Dedifferentiated amniotic fluid mesenchymal stem cell (primary cell): Measurements from ENCODE around the gene USP20.

Source experiments
- DNase-seq: peaks from one replicate; pipeline ENCODE4 v3.0.0-alpha.2; 2016; ENCODE audit errors: extremely low spot score

Gene USP20

DNA sequence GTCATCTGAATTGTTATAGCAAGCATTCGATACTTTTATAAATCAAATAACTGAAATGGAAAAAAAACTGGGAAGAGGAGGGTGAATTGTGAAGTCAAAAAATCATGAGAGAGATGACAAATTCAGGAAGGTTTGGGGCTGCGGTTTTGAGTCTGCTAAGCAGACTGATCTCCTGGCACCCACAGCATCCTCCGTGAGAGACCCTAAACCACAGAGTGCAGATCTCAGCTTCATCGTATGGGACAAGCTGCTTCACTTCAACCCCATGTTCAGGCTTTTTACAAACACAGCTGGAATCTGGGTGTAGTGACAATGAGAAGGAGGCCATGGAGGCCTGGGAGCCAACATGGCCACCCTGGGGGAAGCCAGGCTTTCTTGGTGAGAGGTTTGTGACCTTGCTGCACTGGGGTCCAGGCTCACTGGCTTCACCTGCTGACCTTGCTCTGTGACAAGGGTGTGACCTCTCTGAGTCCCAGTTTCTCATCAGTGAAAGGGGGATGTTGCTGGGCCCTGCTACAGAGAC, 19.4 kb downstream of the USP20 start:
- no peak for DNase-seq

- no peak for DNase-seq
Observed at GRCh38 chr9:129857207-129857606, 21.9 kb downstream of the USP20 start.

- DNase-seq: no peak
Observed at GRCh38 chr9:129858167-129858962, 23.1 kb downstream of the USP20 start.

GRCh38 chr9:129860653-129861446, 25.6 kb downstream of the USP20 start:
- DNase-seq: no peak

GRCh38 chr9:129861447-129861827, 26.2 kb downstream of the USP20 start:
- DNase-seq: no peak

DNA sequence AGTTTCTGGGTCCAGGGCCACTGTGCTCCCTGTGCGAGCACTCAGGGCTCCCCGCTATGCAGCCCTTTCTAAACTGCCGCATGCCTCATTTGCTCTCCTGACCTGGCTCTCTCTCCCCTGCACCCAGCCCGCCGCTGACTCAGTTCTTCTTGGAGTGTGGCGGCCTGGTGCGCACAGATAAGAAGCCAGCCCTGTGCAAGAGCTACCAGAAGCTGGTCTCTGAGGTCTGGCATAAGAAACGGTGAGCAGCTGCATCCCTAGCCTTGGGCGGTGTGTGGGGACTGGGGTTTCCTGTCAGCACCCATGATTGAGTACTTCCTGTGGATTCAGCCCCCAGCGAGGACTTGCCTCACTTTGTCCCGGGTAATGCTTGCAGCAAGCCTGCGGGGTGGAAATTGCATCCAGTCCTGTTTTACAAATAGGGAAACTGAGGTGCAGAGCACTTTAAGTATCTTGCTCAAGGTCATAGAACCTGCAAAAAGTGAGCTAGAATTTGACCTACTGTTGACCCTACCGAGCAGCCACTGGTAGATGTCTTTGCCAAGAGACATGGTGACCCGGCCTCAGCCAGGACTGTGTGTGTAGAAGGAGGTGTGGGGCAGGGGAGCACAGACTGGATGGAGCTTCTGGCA, 27.9 kb downstream of the USP20 start:
- no peak for DNase-seq

GRCh38 chr9:129864991-129865647, 29.9 kb downstream of the USP20 start:
- no peak for DNase-seq

GRCh38 chr9:129865668-129866320, 30.5 kb downstream of the USP20 start:
- DNase-seq: no peak

- no peak for DNase-seq
Observed at GRCh38 chr9:129866394-129867135, 31.3 kb downstream of the USP20 start.

DNA sequence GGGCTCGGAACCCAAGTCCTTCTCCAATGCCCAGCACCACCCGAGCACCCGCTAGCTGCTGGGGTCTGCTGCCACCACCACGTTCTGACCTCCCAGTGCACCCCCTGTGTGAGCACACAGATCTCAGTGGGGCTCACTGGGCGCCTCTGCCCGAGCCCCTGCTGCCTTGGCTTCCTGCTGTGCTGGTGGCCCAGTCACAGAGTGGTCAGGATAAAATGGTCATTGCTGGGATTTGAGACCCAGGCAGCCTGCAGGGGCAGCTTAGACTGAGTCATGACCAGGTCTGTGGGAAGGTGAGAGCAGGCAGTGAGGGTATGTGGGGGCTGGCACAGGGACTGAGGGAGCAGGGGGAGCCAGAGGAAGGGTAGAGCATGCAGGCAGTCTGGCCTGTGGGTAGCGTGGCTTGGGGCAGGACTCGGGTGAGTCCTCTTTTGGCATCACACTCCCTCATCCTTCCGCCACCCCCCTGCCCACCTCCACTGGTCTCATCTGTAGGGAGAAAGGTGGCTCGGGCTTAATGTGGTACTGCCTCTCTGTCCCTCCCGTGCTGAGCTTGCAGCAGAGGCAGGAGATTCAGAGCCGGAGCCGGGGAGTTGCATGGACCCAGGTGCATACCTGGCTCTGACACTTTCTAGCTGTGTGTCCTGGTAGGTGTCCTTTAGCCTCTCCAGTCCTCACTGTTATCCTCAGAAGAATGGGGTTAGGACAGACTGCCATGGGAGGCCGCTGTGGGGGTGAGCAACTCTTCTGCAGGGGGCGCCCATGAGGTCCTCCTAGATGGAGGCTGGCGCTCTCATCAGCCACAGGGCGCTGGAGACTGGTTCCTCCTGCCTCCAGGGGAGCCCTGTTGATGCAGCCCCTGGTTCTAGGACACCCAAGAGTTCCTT, 32.1 kb downstream of the USP20 start:
- DNase-seq: no peak

GRCh38 chr9:129868023-129868871, 33.0 kb downstream of the USP20 start:
- DNase-seq: no peak

- no peak for DNase-seq
Observed at GRCh38 chr9:129868872-129869486, 33.7 kb downstream of the USP20 start.

DNA sequence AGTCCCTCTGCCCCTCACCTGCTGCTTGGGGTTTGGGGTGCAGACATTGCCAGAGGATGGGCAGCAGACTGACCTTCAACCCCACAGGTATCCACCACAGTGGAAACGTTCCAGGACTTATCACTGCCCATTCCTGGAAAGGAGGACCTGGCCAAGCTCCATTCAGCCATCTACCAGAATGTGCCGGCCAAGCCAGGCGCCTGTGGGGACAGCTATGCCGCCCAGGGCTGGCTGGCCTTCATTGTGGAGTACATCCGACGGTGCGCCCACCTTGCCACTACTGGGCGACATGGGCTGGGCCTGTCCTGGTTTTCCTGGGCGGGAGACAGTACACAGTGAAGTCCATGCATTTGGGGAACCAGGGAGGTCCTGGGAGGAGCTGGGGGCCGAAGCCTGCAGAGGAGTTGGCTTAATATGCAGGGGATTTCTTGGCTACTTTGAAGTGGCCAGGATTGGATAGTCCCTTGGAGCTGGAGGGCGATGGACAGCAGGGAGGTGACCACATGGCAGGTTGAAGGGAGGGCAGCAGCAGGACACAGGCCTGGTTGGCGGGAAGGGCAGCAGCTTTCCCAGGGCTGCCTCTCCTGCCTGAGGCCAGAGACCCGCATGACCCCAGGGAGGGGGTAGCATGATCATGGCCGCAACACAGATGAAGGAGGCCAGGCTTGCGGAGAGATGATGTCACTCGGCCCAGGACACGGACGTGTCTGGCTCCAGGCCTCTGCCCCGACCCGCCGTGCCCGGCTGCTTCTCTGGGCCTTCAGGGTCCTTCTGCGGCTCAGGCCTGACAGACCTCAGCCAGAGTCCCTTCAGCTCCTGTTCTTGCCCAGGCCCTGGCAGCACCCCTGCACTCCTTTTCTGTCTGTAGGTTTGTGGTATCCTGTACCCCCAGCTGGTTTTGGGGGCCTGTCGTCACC, 34.6 kb downstream of the USP20 start:
- no peak for DNase-seq

- no peak for DNase-seq
Observed at GRCh38 chr9:129871046-129871445, 35.8 kb downstream of the USP20 start.

GRCh38 chr9:129873563-129874190, 38.4 kb downstream of the USP20 start:
- no peak for DNase-seq

DNA sequence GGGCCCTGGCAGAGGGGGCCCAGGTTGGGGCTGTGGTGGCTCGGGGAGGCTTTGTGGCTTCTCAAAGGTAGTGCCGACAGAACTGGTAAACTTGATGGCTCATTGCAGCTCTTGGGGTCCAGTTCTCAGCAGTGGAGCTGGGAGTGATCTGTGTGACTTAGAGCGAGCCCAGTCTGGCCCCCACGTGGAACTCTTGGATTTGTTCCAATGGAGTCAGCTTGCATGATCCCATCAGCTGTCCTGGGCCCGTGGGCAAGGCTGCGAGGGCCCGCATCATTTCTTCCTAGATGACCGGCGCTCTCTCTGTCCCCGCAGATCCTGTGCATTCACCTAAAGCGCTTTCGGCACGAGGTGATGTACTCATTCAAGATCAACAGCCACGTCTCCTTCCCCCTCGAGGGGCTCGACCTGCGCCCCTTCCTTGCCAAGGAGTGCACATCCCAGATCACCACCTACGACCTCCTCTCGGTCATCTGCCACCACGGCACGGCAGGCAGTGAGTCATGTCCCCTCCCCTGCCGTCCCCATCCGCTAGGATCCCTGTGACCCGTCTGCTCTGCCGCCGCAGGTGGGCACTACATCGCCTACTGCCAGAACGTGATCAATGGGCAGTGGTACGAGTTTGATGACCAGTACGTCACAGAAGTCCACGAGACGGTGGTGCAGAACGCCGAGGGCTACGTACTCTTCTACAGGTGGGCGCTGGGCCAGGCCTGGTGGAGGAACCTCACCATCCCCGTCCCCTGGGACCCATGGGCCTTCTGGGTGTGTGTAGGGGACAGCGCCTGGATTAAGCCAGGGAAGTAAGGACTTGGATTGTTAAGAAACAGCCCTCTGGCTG, 39.2 kb downstream of the USP20 start:
- DNase-seq: no peak
